ENCODE measurements around the gene MFSD12.

- TF ChIP-seq ZNF221 (tag by site-specific recombination; IDR thresholded peaks at IDR 0.05; ENCODE audit: borderline replicate concordance) = no peak
- TF ChIP-seq TCF7L2 (IDR thresholded peaks at IDR 0.05; ENCODE audit: borderline replicate concordance, low read depth, low read length) = no peak
These were observed 32.6 kb upstream of the MFSD12 start for GRCh38 chr19:3589949-3590348.

All from HEK293 (cell line).